GM18508 (cell line): Measurements from ENCODE around the gene HOXA7.

Experiments
- ATAC-seq: cut with Tn5 transposase; IDR thresholded peaks from one replicate; pipeline ENCODE4 v1.9.1; 2021; ENCODE audit warnings: moderate number of reproducible peaks; ENCODE audit not compliant: insufficient read depth, unreplicated experiment

Gene HOXA7

GRCh38 chr7:27161214-27161720, 4.8 kb upstream of the HOXA7 start:
- no peak for ATAC-seq

GRCh38 chr7:27160546-27161213, 4.2 kb upstream of the HOXA7 start:
- ATAC-seq: no peak

GRCh38 chr7:27160145-27160545, 3.7 kb upstream of the HOXA7 start:
- ATAC-seq: no peak

GRCh38 chr7:27159266-27160144, 3.0 kb upstream of the HOXA7 start:
- ATAC-seq: no peak

- no peak for ATAC-seq
Observed at GRCh38 chr7:27158436-27159265, 2.2 kb upstream of the HOXA7 start.

- no peak for ATAC-seq
Observed at GRCh38 chr7:27157702-27158431, 1.4 kb upstream of the HOXA7 start.

- ATAC-seq: no peak
Observed at GRCh38 chr7:27156916-27157701, 634 bp upstream of the HOXA7 start.

GRCh38 chr7:27155816-27156507, 513 bp downstream of the HOXA7 start:
- no peak for ATAC-seq

- ATAC-seq: no peak
Observed at GRCh38 chr7:27154901-27155815, 1.3 kb downstream of the HOXA7 start.

GRCh38 chr7:27154369-27154768, 2.1 kb downstream of the HOXA7 start:
- no peak for ATAC-seq

GRCh38 chr7:27153526-27153925, 2.9 kb downstream of the HOXA7 start:
- no peak for ATAC-seq

- ATAC-seq: no peak
Observed at GRCh38 chr7:27152816-27153442, 3.5 kb downstream of the HOXA7 start.

GRCh38 chr7:27151931-27152815, 4.3 kb downstream of the HOXA7 start, which contains the start of gene HOXA3:
Gene HOXA3 (minus strand): TSS chr7:27152583. CDS start chr7:27110640, 41,943 bp downstream.
- no peak for ATAC-seq

GRCh38 chr7:27151341-27151930, 5.0 kb downstream of the HOXA7 start:
- no peak for ATAC-seq

GRCh38 chr7:27150568-27151340, 5.7 kb downstream of the HOXA7 start:
- no peak for ATAC-seq
